ENCODE results near the gene LRRK1. TPM values are rescaled to one million over a fixed set of nuclear protein-coding genes. Genes with fewer than 3 reads are reported as not detected.

Gene LRRK1
- total and polyA plus RNA-seq, 2 of the 13 experiments (the other 11 are each of a cell fraction or from before 2014, with no cell fraction given), result 0.13 to 1.2 TPM

DNA sequence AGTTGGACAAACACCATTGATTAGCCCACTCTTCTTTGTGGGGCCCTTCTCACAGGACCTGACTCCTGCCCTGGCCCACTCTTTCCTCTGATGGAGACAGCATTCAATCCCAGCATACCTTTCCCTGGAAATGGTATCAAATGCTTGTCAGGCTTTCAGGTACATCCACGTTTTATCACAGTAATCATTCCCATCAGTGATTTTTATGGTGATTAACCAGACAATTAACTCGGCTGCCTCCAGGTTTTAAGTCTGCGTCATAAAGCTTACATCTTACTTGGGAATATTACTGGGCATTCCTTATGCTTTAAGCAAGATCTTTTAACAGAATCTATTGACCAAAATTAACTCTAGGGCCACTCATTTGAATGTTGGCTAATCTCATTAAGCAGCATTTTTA lies 33.4 kb downstream of the LRRK1 start:
- H3K4me3 ChIP-seq (replicated peaks in 1 of 3; ENCODE audit: insufficient read depth in 1 of 3, low read depth in 2 of 3, low read length in 3 of 3), result no peak overlapping the region
- 2% methylated on average over 3 of the region's 3 CpGs for WGBS (ENCODE audit: low lambda C conversion rate)
- no TSS peak for BruUV-seq (replicated peaks)

More for the DNA sequence above, 33.4 kb downstream of the LRRK1 start:
- Histone ChIP-seq H3K4me2 (ENCODE audit: low read depth, low read length) (no peak overlapping the region), H3K9me3 (ENCODE audit: low read length) (no peaks in the 10 kb centered on the region), H3K27ac (ENCODE audit: extremely low read length, insufficient read depth, low read length) (no peak overlapping the region), H3K9ac (ENCODE audit: insufficient read depth, low read depth, low read length) (no peak overlapping the region), H3K27me3 (ENCODE audit: control insufficient read depth in 1 of 2, insufficient read depth in 2 of 2, low read length in 2 of 2) (peaks cover 0 to 12% of the 10 kb centered on the region in 2 experiments; a peak in 1 of 5 replicates), H3K4me1 (ENCODE audit: insufficient read depth, low read length) (no peaks in the 10 kb centered on the region), H3K36me3 (replicated peaks in 1 of 2; ENCODE audit: control insufficient read depth in 1 of 2, insufficient read depth in 2 of 2, low read length in 2 of 2) (no peaks in the 10 kb centered on the region), H4K20me1 (ENCODE audit: insufficient read depth, low read length) (no peaks in the 10 kb centered on the region), H2AFZ (ENCODE audit: low read length) (no peak overlapping the region), H3K79me2 (ENCODE audit: insufficient read depth, low read length) (no peaks in the 10 kb centered on the region)
- DNase-seq (ENCODE audit: low spot score) (no peak), ATAC-seq (no peak), FAIRE-seq (no peak)
- ChIA-PET POLR2A (no interaction called here), CTCF (ENCODE audit: low intra/inter-chr PET ratio, low total read pairs) (no interaction called here)
- in situ Hi-C loops (cut with HindIII; ENCODE audit: extremely low pct_ligation_motif_present, low pct_unique_long_range_greater_than_20kb) (no loop called here), intact Hi-C loops (cut with micrococcal nuclease; ENCODE audit: unreplicated experiment) (no loop called here)
- TF ChIP-seq, protein P1, sequence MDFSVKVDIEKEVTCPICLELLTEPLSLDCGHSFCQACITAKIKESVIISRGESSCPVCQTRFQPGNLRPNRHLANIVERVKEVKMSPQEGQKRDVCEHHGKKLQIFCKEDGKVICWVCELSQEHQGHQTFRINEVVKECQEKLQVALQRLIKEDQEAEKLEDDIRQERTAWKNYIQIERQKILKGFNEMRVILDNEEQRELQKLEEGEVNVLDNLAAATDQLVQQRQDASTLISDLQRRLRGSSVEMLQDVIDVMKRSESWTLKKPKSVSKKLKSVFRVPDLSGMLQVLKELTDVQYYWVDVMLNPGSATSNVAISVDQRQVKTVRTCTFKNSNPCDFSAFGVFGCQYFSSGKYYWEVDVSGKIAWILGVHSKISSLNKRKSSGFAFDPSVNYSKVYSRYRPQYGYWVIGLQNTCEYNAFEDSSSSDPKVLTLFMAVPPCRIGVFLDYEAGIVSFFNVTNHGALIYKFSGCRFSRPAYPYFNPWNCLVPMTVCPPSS (IDR thresholded peaks at IDR 0.05), result no peak
- TF ChIP-seq ZNF746 (CRISPR knock-in tag; IDR thresholded peaks at IDR 0.05), result no peak
- TF ChIP-seq ZNF484 (CRISPR knock-in tag; IDR thresholded peaks at IDR 0.05; ENCODE audit: borderline replicate concordance, low read depth), result no peak
- TF ChIP-seq, protein P2, sequence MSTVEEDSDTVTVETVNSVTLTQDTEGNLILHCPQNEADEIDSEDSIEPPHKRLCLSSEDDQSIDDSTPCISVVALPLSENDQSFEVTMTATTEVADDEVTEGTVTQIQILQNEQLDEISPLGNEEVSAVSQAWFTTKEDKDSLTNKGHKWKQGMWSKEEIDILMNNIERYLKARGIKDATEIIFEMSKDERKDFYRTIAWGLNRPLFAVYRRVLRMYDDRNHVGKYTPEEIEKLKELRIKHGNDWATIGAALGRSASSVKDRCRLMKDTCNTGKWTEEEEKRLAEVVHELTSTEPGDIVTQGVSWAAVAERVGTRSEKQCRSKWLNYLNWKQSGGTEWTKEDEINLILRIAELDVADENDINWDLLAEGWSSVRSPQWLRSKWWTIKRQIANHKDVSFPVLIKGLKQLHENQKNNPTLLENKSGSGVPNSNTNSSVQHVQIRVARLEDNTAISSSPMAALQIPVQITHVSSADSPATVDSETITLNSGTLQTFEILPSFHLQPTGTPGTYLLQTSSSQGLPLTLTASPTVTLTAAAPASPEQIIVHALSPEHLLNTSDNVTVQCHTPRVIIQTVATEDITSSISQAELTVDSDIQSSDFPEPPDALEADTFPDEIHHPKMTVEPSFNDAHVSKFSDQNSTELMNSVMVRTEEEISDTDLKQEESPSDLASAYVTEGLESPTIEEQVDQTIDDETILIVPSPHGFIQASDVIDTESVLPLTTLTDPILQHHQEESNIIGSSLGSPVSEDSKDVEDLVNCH (CRISPR knock-in tag; IDR thresholded peaks at IDR 0.05), result no peak
- no peak for TF ChIP-seq SMARCE1 (IDR thresholded peaks at IDR 0.05; ENCODE audit: borderline replicate concordance)
